Thyroid gland (tissue), 4 donors: ENCODE data around the gene MORN1.

Experiments
- POLR2A ChIP-seq, 2 donors: fragments of 450-650 bp; IDR thresholded peaks; one replicate each; pipeline ENCODE4 v1.6.1; 2017; ENCODE audit warnings: antibody characterized with exemption in 2 of 2, mild to moderate bottlenecking in 2 of 2, moderate library complexity in 1 of 2
- TF ChIP-seq, protein P1 (sequence below), 6 experiments: fragments of 200-600 bp in 3 of 6; fragments of 450-650 bp in 3 of 6; sonication (generic) in 3 of 6; IDR thresholded peaks; one replicate each; pipeline ENCODE4 v1.5.1; 2016 to 2019; ENCODE audit warnings: antibody characterized with exemption in 6 of 6, mild to moderate bottlenecking in 2 of 6, inconsistent platforms in 1 of 6, moderate library complexity in 1 of 6

DNA sequence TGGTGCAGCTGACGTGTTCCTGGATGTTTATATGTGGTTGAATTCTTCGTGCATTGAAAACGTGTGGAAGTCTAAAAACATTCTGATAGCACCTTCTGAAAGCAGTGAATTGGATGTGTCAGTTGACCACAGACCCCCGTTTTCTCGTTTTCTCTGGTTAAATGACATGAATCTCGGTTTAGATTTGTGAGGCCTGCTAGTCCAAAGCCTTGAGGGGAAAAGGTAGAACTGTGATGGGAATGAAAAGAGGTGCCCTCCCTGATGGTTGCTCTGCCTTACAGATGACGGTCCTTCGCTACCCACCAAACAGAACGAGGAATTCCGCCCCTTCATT lies 9.2 kb upstream of the MORN1 start:
- TF ChIP-seq, protein P1, sequence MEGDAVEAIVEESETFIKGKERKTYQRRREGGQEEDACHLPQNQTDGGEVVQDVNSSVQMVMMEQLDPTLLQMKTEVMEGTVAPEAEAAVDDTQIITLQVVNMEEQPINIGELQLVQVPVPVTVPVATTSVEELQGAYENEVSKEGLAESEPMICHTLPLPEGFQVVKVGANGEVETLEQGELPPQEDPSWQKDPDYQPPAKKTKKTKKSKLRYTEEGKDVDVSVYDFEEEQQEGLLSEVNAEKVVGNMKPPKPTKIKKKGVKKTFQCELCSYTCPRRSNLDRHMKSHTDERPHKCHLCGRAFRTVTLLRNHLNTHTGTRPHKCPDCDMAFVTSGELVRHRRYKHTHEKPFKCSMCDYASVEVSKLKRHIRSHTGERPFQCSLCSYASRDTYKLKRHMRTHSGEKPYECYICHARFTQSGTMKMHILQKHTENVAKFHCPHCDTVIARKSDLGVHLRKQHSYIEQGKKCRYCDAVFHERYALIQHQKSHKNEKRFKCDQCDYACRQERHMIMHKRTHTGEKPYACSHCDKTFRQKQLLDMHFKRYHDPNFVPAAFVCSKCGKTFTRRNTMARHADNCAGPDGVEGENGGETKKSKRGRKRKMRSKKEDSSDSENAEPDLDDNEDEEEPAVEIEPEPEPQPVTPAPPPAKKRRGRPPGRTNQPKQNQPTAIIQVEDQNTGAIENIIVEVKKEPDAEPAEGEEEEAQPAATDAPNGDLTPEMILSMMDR (IDR thresholded peaks at IDR 0.05): no peak
- no peak for TF ChIP-seq POLR2A (IDR thresholded peaks at IDR 0.05)
